ENCODE results near the gene FAM53B.

The FAM53B gene

GRCh38 chr10:124629842-124630241, 114.3 kb downstream of the FAM53B start:
- no peak overlapping the region for H3K4me3 ChIP-seq (ENCODE audit: insufficient read depth in 1 of 2, low read depth in 1 of 2, low read length in 2 of 2)
- H2BK12ac ChIP-seq (ENCODE audit: low read length in 2 of 2) = no peak overlapping the region
- no peak overlapping the region for H3K4ac ChIP-seq (ENCODE audit: low read depth in 1 of 2, low read length in 2 of 2)
- H2BK15ac ChIP-seq (ENCODE audit: low read depth, poor library complexity, severe bottlenecking) = no peak overlapping the region
- peaks cover 0 to 2% of the 10 kb centered on the region in 2 experiments for H3K36me3 ChIP-seq (ENCODE audit: control insufficient read depth in 1 of 2, insufficient read depth in 2 of 2, low read depth in 1 of 2, low read length in 2 of 2)
- H3K9me3 ChIP-seq (ENCODE audit: control insufficient read depth, low read length) = no peaks in the 10 kb centered on the region
- no peak overlapping the region for H3K14ac ChIP-seq (ENCODE audit: low read length in 2 of 2)
- H2AK5ac ChIP-seq (ENCODE audit: low read length, severe bottlenecking) = no peak overlapping the region
- H4K8ac ChIP-seq (ENCODE audit: low read length) = no peak overlapping the region
- H3K4me1 ChIP-seq (ENCODE audit: control insufficient read depth, insufficient read depth, low read depth, low read length) = peaks cover 10% of the 10 kb centered on the region
- DNase-seq = no peak
- 94% methylated on average over 6 of the region's 6 CpGs for WGBS
- peaks cover 40% of the 10 kb centered on the region for H3K79me1 ChIP-seq (replicated peaks; ENCODE audit: low read length, poor library complexity, severe bottlenecking)
- H2BK5ac ChIP-seq (ENCODE audit: low read depth, low read length, poor library complexity, severe bottlenecking) = no peak overlapping the region
- no peaks in the 10 kb centered on the region for H3K27me3 ChIP-seq (ENCODE audit: control insufficient read depth in 1 of 2, insufficient read depth in 1 of 2, low read length in 2 of 2)
- no peak overlapping the region for H3K4me2 ChIP-seq (ENCODE audit: low read length, poor library complexity, severe bottlenecking)
- no peak overlapping the region for H3K27ac ChIP-seq (ENCODE audit: low read length, poor library complexity, severe bottlenecking)
- H3K23ac ChIP-seq (ENCODE audit: low read length in 2 of 2) = no peak overlapping the region
- H2AFZ ChIP-seq (ENCODE audit: low read depth, low read length) = no peak overlapping the region
- no peak overlapping the region for H4K91ac ChIP-seq (ENCODE audit: low read length)
- no peak overlapping the region for H3K18ac ChIP-seq (ENCODE audit: low read depth in 1 of 2, low read length in 2 of 2)
- H3K9ac ChIP-seq (ENCODE audit: low read length) = no peak overlapping the region
- no peak overlapping the region for H2BK120ac ChIP-seq (ENCODE audit: low read depth, low read length)

- H3K23ac ChIP-seq (ENCODE audit: low read length in 2 of 2) = no peak overlapping the region
- no peak for DNase-seq
- peaks cover 39% of the 10 kb centered on the region for H3K79me1 ChIP-seq (replicated peaks; ENCODE audit: low read length, poor library complexity, severe bottlenecking)
- no peak overlapping the region for H3K9ac ChIP-seq (ENCODE audit: low read length)
- H3K4me2 ChIP-seq (ENCODE audit: low read length, poor library complexity, severe bottlenecking) = no peak overlapping the region
- H3K18ac ChIP-seq (ENCODE audit: low read depth in 1 of 2, low read length in 2 of 2) = no peak overlapping the region
- 76% methylated on average over 6 of the region's 6 CpGs for WGBS
- H4K91ac ChIP-seq (ENCODE audit: low read length) = no peak overlapping the region
- H2AFZ ChIP-seq (ENCODE audit: low read depth, low read length) = no peak overlapping the region
- H4K8ac ChIP-seq (ENCODE audit: low read length) = no peak overlapping the region
- no peak overlapping the region for H2BK5ac ChIP-seq (ENCODE audit: low read depth, low read length, poor library complexity, severe bottlenecking)
- no peaks in the 10 kb centered on the region for H3K27me3 ChIP-seq (ENCODE audit: control insufficient read depth in 1 of 2, insufficient read depth in 1 of 2, low read length in 2 of 2)
- H2BK15ac ChIP-seq (ENCODE audit: low read depth, poor library complexity, severe bottlenecking) = no peak overlapping the region
- H3K36me3 ChIP-seq (ENCODE audit: control insufficient read depth in 1 of 2, insufficient read depth in 2 of 2, low read depth in 1 of 2, low read length in 2 of 2) = peaks cover 0 to 6% of the 10 kb centered on the region in 2 experiments
- peaks cover 10% of the 10 kb centered on the region for H3K4me1 ChIP-seq (ENCODE audit: control insufficient read depth, insufficient read depth, low read depth, low read length)
- H2BK120ac ChIP-seq (ENCODE audit: low read depth, low read length) = no peak overlapping the region
- H3K4me3 ChIP-seq (ENCODE audit: insufficient read depth in 1 of 2, low read depth in 1 of 2, low read length in 2 of 2) = no peak overlapping the region
- H3K14ac ChIP-seq (ENCODE audit: low read length in 2 of 2) = no peak overlapping the region
- no peak overlapping the region for H3K4ac ChIP-seq (ENCODE audit: low read depth in 1 of 2, low read length in 2 of 2)
- no peak overlapping the region for H3K27ac ChIP-seq (ENCODE audit: low read length, poor library complexity, severe bottlenecking)
- H2BK12ac ChIP-seq (ENCODE audit: low read length in 2 of 2) = no peak overlapping the region
- no peaks in the 10 kb centered on the region for H3K9me3 ChIP-seq (ENCODE audit: control insufficient read depth, low read length)
- H2AK5ac ChIP-seq (ENCODE audit: low read length, severe bottlenecking) = no peak overlapping the region
These were observed 114.8 kb downstream of the FAM53B start for GRCh38 chr10:124629415-124629814.

- Histone ChIP-seq H2BK5ac (ENCODE audit: low read depth, low read length, poor library complexity, severe bottlenecking) (no peak overlapping the region), H3K4me3 (ENCODE audit: insufficient read depth in 1 of 2, low read depth in 1 of 2, low read length in 2 of 2) (no peak overlapping the region), H3K79me1 (replicated peaks; ENCODE audit: low read length, poor library complexity, severe bottlenecking) (peaks cover 45% of the 10 kb centered on the region), H3K4me1 (ENCODE audit: control insufficient read depth, insufficient read depth, low read depth, low read length) (peaks cover 10% of the 10 kb centered on the region), H3K36me3 (ENCODE audit: control insufficient read depth in 1 of 2, insufficient read depth in 2 of 2, low read depth in 1 of 2, low read length in 2 of 2) (peaks cover 0 to 10% of the 10 kb centered on the region in 2 experiments), H3K9ac (ENCODE audit: low read length) (no peak overlapping the region), H3K18ac (ENCODE audit: low read depth in 1 of 2, low read length in 2 of 2) (no peak overlapping the region), H3K14ac (ENCODE audit: low read length in 2 of 2) (no peak overlapping the region), H4K8ac (ENCODE audit: low read length) (no peak overlapping the region), H2BK15ac (ENCODE audit: low read depth, poor library complexity, severe bottlenecking) (no peak overlapping the region), H3K23ac (ENCODE audit: low read length in 2 of 2) (no peak overlapping the region), H2BK120ac (ENCODE audit: low read depth, low read length) (no peak overlapping the region), H2AK5ac (ENCODE audit: low read length, severe bottlenecking) (no peak overlapping the region), H2BK12ac (ENCODE audit: low read length in 2 of 2) (no peak overlapping the region), H3K4ac (ENCODE audit: low read depth in 1 of 2, low read length in 2 of 2) (no peak overlapping the region), H3K4me2 (ENCODE audit: low read length, poor library complexity, severe bottlenecking) (no peak overlapping the region), H4K91ac (ENCODE audit: low read length) (no peak overlapping the region), H3K9me3 (ENCODE audit: control insufficient read depth, low read length) (no peaks in the 10 kb centered on the region), H2AFZ (ENCODE audit: low read depth, low read length) (no peak overlapping the region), H3K27ac (ENCODE audit: low read length, poor library complexity, severe bottlenecking) (no peak overlapping the region), H3K27me3 (ENCODE audit: control insufficient read depth in 1 of 2, insufficient read depth in 1 of 2, low read length in 2 of 2) (no peaks in the 10 kb centered on the region)
- WGBS = 97% methylated on average over 8 of the region's 9 CpGs
- no peak for DNase-seq
These were observed 115.5 kb downstream of the FAM53B start for GRCh38 chr10:124628676-124629021.

- H2BK5ac ChIP-seq (ENCODE audit: low read depth, low read length, poor library complexity, severe bottlenecking) = no peak overlapping the region
- no peak overlapping the region for H3K4me3 ChIP-seq (ENCODE audit: insufficient read depth in 1 of 2, low read depth in 1 of 2, low read length in 2 of 2)
- no peak overlapping the region for H2AK5ac ChIP-seq (ENCODE audit: low read length, severe bottlenecking)
- WGBS = 86% methylated on average over 12 of the region's 12 CpGs
- peak overlapping the region in 1 of 2 experiments; percentile 9 for H3K23ac ChIP-seq (ENCODE audit: low read length in 2 of 2)
- H2AFZ ChIP-seq (ENCODE audit: low read depth, low read length) = no peak overlapping the region
- peaks cover 0 to 16% of the 10 kb centered on the region in 2 experiments for H3K36me3 ChIP-seq (ENCODE audit: control insufficient read depth in 1 of 2, insufficient read depth in 2 of 2, low read depth in 1 of 2, low read length in 2 of 2)
- H3K27ac ChIP-seq (ENCODE audit: low read length, poor library complexity, severe bottlenecking) = no peak overlapping the region
- no peak overlapping the region for H3K4ac ChIP-seq (ENCODE audit: low read depth in 1 of 2, low read length in 2 of 2)
- H3K4me2 ChIP-seq (ENCODE audit: low read length, poor library complexity, severe bottlenecking) = no peak overlapping the region
- no peak overlapping the region for H4K91ac ChIP-seq (ENCODE audit: low read length)
- H2BK15ac ChIP-seq (ENCODE audit: low read depth, poor library complexity, severe bottlenecking) = no peak overlapping the region
- no peaks in the 10 kb centered on the region for H3K27me3 ChIP-seq (ENCODE audit: control insufficient read depth in 1 of 2, insufficient read depth in 1 of 2, low read length in 2 of 2)
- no peak overlapping the region for H3K14ac ChIP-seq (ENCODE audit: low read length in 2 of 2)
- H4K8ac ChIP-seq (ENCODE audit: low read length) = no peak overlapping the region
- no peak overlapping the region for H2BK120ac ChIP-seq (ENCODE audit: low read depth, low read length)
- no peak for DNase-seq
- H2BK12ac ChIP-seq (ENCODE audit: low read length in 2 of 2) = no peak overlapping the region
- no peak overlapping the region for H3K18ac ChIP-seq (ENCODE audit: low read depth in 1 of 2, low read length in 2 of 2)
- H3K9ac ChIP-seq (ENCODE audit: low read length) = no peak overlapping the region
- H3K79me1 ChIP-seq (replicated peaks; ENCODE audit: low read length, poor library complexity, severe bottlenecking) = peaks cover 49% of the 10 kb centered on the region
- peaks cover 10% of the 10 kb centered on the region for H3K4me1 ChIP-seq (ENCODE audit: control insufficient read depth, insufficient read depth, low read depth, low read length)
- H3K9me3 ChIP-seq (ENCODE audit: control insufficient read depth, low read length) = no peaks in the 10 kb centered on the region
These were observed 116.1 kb downstream of the FAM53B start for GRCh38 chr10:124627866-124628675.
